NCI-H146 treated with DMSO at 0.1 percent for 48 hours (cell line): Measurements from ENCODE around the gene SLC25A6.
"Not testable (repeated sequence)": the region's sequence is repeated elsewhere in the genome, so short reads cannot be mapped to it uniquely, and the experiment has no call there.

Experiments
- DNase-seq: peaks from one replicate; lab custom pipeline; 2025; ENCODE audit not compliant: unreplicated experiment; lab: John Stamatoyannopoulos, UW

SLC25A6 gene

DNA sequence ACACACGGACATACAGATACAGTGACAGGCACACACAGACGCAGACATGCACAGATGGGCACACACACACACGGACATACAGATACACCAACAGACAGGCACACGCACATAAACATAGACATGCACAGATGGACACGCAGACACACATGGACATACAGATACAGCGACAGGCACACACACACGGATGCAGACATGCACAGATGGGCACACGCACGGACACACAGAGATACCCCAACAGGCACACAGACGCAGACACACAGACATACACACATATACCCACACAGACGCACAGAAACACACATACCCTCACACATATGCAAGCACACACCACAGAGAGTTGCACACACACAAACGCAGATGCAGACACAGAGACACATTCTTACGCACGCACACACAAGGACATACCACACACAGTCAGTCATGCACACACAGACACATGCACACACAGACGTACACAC, 24.4 kb upstream of the SLC25A6 start:
- DNase-seq, result no peak

DNA sequence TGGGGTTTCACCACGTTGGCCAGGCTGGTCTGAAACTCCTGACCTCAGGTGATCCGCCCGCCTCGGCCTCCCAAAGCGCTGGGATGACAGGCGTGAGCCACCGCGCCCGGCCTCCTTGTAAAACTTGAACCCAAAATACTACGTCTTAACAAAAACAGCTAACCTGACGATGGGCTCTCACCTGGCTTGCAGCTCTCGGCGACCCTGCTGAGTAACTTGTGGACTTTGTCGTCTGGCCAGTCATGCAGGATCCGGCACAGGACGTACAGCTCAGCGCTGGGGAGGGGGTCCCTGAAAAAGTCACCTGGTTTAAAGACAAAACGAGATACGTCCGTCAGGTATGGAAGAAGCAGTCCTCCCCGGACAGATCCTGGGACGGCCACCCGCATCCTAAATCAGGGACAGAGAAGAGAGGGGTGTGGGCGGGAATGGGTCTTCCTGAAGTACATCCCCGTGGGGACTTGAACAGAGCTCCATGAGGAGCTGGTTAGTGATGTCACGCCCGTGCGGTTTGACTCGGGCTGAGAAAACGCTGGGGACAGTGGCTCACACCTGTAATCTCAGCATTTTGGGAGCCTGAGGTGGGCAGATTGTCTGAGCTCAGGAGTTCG, 20.7 kb upstream of the SLC25A6 start:
- no peak for DNase-seq

DNA sequence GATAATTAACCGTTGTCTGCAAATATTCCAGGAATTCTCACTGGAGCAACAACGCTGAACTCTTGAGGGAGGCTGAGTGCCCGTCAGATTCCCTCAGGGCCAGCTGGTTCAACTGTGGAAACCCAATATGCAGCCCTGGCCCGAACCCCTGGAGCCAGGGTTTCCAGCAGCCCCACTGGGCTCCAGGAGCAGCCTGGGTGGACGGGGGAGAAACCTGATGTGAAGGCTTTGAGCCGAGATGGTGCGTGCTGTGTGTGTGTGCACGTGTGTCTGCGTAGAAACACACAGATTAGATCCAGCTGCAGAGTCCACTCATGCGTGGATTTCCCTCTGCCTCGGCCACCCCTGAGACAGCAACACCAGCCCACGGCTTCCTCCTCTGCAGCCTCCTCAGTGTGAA, 19.4 kb upstream of the SLC25A6 start:
- no peak for DNase-seq

DNA sequence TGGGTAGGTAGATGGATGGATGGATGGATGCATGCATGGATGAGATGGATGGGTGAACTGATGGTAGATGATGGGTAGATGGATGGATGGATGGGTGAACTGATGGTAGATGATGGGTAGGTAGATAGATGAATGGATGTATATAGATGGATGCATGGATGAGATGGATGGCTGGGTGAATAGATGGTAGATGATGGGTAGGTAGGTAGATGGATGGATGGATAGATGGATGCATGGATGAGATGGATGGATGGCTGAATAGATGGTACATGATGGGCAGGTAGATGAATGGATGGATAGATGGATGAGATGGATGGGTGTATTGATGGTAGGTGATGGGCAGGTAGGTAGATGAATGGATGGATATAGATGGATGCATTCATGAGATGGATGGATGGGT, 15.1 kb upstream of the SLC25A6 start:
- no peak for DNase-seq

DNA sequence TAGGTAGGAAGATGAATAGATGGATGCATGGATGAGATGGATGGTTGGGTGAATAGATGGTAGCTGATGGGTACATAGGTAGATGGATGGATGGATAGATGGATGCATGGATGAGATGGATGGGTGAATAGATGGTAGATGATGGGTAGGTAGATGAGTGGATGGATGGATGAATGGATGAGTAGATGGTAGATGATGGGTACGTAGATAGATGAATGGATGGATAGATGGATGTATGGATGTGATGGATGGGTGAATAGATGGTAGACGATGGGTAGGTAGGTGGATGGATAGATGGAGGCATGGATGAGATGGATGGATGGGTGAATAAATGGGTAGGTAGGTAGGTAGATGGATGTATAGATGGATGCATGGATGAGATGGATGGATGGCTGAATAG, 13.9 kb upstream of the SLC25A6 start:
- not testable (repeated sequence) for DNase-seq

DNA sequence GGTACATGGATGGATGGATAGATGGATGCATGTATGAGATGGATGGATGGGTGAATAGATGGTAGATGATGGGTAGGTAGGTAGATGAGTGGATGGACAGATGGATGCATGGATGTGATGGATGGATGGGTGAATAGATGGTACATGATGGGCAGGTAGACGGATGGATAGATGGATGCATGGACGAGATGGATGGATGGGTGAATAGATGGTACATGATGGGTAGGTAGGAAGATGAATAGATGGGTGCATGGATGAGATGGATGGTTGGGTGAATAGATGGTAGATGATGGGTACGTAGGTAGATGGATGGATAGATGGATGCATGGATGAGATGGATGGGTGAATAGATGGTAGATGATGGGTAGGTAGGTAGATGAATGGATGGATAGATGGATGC, 12.0 kb upstream of the SLC25A6 start:
- not testable (repeated sequence) for DNase-seq

DNA sequence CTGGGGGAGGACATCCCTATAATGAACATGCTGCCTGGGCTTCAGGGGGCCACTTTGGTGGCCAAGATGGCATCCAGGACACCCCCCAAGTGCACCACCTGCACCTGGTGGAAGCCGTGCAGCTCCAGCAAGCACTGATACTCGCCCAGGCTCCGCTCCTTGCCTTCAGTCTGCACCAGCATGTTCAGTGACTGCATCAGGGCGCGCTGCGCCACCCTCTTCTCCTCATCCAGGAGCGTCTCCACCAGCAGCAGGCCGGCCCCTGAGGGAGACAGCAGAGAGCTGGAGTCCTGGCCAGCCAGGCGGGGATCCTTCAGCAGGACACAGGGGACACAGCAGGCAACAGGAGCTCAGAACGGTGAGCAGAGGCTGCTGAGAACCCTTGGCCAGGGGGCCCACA, 11.3 kb upstream of the SLC25A6 start:
- no peak for DNase-seq

DNA sequence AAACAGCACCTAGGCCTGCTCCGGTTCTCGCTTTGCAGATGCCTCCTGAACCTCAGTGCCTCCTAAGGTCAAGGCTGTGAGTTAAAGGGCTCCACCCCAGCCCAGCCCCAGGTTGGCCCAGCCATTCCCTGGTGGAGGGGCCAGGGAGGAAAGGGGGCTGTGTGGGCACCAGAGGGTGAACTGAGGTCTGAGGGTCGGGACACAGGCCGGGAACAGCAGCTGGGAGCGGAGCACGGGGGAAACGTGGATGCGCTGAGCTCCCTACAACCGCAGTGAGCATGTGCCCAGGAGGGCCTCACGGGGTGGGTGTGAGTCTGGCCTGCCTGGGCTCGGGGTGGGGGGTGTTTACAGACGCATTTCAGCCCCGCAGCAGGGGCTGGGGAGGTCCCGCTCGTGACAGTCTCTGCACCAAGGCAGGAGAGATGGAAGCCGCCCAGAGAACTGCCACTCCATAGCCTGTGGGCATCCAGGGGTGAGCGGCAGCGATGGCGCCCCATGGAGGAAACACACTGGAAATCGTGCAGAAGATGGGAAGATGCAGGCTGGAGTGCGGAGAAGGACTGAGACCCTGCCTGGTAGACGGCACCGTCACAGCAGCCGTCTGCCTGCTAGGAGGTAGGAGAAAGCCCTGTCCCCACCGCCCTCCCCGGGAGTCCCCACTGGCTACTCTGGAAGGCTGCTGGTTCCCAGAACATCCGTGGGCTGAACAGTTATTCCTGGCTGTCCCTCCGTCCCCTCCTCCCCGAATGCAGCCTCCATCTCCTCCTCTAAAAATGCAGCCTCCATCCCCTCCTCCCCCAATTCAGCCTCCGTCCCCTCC, 9.9 kb upstream of the SLC25A6 start:
- no peak for DNase-seq

DNA sequence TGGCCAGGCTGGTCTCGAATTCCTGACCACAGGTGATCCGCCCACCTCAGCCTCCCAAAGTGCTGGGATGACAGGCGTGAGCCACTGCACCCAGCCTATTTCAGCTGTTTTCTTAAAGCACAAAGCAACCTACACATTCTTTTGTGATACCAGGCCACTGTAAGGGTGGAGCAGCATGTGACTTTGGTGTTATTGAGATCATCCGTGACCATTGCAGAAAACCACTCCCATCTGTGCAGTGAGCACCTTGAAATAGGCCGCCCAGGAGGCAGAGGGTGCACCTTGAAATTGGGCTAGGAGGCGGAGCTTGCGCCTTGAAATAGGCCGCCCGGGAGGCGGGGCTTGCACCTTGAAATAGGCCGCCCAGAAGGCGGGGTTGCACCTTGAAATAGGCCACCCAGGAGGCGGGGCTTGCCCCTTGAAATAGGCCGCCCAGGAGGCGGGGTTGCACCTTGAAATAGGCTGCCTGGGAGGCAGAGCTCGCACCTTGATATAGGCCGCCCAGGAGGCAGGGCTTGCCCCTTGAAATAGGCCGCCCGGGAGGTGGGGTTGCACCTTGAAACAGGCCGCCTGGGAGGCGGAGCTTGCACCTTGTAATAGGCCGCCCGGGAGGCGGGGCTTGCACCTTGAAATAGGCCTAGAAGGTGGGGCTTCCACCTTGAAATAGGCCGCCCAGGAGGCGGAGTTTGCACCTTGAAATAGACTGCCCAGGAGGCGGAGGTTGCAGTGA, 9.0 kb upstream of the SLC25A6 start:
- no peak for DNase-seq

DNA sequence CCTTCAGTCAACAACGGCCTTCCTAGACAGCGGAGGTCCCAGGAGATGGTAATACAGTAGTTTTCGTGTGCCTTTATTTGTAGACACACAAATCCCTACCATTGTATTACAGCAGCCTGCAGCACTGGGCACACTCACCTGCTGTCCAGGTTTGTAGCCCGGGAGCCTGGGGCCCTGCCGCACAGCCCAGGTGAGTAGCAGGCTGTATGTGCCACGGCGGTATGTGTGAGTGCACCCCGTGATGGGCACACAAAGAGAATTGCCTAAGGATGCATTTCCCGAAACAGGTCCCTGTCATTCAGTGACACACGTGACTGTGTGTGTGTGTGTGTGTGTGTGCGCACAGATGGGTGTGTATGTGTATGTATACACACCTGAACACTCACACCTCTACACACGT, 8.1 kb upstream of the SLC25A6 start:
- DNase-seq, result no peak

DNA sequence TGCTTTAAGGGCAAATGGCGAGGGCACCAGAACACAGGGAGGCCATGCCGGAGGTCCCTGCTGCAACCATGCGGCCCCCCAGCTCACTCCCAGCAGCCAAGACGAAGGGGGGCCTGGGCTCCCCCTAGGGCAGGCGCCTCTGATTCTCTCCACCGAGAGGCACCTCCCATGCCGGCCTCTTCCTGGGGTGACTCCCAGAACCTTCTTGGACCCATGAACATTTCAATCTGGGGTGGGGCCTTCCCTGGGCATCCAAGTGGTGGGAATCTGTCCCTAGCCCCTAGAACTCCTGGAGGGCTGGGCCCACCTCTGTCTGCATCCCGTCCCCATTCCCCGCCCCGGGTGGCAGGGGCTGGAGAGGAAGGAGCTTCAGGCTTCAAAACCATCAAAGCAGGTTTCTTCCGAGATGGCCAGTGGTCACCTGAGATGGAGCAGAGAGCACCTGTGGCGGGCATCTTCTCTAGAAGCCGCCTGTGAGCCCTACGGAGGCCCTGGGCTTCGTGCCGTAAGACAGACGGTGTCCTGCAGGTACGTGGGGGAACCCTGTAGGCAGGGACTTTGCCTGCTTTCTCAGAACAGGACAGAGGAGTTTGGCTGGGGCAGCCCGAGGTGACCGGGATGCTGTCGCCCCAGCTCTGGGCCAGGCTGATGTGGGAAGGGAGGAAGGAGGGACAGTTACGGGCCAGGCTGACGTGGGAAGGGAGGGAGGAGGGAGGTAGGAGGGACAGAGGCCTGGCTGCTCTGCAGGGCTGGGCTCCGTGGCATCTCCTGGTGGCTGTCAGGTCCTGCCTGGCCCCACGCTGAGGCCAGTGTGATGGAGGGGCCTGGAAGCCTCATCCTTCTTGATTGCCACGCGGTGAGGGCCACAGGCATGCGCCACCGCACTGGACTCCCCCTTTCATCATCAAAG, 6.8 kb upstream of the SLC25A6 start:
- no peak for DNase-seq

DNA sequence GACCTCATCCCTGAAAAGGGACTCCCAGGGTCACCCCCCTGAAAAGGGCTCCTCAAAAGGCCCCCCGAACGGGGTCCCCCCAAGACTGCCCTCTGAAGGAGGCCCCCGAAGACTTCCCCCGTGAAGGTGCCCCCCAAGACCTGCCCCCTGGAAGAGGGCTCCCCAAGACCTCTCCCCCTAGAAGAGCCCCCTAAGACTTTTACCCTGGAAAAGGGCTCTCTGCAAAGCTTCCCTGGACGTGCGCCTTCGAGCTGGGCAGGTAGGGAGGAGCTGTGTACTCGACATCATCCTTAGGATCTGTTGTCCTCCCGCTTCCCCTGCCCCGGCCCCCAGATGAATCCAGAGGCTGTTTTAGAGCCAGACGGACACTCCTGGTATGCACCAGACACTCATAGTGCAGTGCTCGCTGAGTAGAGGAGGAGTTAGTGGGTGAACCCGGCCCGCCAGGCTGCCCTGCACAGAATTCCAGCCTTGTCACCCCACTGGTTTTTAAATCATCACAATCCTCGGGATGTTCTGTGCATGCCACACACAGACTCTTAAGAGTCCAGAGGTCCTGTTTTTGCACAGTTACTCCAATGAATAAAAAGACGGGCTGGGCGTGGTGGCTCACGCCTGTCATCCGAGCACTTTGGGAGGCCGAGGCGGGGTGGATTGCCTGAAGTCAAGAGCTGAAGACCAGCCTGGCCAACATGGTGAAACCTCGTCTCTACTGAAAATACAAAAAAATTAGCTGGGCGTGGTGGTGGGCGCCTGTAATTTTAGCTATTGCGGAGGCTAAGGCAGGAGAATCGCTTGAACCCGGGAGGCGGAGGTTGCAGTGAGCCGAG, 5.7 kb upstream of the SLC25A6 start:
- no peak for DNase-seq

DNA sequence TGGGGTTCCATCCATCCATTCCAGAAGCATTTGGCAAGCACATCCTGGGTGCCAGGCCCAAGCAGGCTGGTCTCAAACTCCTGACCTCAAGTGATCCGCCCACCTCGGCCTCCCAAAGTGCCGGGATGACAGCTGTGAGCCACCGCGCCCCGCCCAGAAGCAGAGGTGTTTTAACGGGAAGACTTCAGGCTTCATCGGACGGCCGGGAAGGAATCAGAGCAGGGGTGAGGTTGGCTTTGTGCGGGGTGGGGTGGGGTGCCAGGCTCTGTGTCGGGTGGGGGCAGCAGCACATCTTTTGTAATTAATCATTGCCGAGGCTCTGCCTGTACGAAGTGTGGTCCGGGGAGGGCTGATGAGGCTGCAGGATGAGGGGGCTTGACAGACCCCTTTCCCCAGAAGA, 5.1 kb upstream of the SLC25A6 start:
- no peak for DNase-seq

DNA sequence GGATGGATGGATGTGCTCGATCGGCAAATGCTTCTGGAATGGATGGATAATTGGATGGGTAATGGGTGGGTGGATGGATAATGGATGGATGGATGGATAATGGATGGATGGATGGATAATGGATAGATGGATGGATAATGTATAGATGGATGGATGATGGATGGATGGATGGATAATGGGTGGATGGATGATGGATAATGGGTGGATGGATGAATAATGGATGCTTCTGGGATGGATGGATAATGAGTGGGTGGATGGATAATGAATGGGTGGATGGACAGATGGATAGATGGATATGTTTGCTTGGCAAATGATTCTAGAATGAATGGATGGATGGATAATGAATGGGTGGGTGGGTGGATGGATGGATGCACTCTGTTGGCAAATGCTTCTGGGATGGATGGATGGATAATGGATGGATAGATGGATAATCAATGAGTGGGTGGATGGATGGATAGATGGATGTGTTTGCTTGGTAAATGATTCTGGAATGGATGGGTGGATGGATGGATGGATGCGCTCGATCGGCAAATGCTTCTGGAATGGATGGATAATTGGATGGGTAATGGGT, 3.8 kb upstream of the SLC25A6 start:
- DNase-seq, result no peak

DNA sequence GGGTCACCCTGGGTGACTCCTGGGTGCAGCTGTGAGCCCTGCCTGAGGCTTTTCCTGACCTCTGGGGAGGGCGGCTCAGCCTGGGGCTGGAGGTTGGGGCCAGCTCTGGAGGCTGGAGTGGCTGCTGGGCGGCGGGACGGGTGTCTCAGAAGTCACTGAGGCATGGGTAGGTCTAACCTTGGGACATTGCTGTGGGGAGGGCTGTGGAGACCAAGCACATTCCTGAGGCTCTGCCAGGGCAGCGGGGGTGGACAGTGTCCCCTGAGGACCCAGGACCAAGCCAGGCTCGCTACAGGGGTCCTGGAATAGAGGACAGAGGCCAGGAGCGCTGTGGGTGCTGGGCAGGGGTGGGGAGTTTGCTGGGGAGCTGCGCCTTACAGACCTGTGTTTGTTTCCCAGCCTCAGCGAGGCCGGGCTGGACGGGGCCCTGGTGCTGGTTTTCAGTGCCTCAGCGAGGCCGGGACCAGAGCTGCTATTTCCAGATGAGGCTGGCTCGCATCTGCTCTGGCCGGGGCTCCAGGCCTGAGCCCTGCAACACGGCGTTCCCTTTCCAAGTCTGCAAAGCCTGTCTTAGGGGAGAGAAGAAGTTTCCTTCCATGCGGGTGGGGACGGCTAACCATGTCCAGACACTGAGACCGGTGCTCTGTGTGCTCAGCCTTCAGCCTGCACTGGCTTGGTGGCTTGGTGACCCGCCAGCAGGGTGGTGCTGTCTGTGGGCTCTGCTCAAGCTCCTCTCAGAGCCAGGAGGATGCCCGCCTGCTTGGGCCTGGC, 3.0 kb upstream of the SLC25A6 start:
- DNase-seq, result no peak

DNA sequence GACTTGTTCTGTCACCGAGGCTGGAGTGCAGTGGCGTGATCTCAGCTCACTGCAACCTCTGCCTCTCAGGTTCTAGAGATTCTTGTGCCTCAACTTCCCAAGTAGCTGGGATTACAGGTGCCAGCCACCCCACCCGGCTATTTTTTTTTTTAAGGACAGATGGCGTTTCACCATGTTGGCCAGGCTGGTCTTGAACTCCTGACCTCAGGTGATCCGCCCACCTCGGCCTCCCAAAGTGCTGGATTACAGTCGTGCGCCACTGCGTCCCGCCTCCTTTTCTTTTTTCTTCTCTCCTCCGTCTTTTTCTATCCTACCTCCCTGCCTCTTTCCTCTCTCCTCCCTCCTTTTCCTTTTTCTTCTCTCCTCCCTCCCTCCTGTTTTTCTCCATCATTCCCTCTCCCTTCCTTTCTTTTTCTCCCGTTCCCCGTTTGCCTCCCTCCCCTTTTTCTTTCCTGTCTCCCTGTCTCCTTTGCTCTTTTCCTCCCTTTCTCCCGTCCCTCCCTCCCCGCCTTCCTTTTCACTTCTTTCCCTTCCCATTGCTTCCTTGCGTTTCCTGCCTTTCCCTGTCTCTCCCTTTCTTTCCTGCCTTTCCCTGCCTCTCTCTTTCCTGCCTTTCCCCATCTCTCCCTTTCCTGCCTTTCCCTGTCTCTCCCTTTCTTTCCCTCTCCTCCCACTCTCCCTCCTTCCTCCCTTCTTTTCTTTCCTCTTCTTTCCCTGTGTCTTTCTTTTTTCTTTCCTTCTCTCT, 2.1 kb upstream of the SLC25A6 start:
- DNase-seq, result no peak

DNA sequence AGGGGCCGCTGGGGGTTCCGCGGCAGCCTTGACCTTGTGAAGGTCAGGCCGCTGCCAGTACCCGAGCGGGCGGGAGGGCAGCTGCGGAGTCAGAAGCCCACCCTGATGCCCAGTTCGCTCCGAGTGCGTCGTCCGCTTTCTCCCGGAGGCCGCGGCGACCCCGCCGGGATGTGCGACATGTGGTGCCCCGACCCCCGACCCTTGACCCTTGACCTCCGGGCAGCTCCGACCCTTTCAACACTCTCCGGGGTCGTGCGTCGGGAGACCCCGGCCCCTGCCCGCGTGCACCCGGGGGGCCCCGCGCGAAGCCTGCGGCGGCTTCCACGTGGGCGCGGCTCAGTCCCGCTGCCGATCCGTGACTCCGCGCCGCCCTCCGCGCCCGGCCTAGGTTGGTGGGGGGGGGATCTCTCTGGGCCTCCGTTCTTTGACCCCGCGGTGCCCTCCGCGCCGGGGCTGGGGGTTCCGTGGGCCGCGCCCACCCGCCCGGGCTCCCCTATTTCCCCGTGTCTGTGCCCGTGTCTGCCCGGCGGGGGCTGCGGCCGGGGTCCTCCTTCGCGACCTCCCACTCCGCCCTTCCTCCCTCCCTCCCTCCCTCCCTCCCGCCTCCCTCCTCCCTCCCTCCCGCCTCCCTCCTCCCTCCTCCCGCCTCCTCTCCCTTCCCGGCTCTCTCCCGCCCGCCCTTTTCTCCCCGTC, 609 bp upstream of the SLC25A6 start:
- no peak for DNase-seq

DNA sequence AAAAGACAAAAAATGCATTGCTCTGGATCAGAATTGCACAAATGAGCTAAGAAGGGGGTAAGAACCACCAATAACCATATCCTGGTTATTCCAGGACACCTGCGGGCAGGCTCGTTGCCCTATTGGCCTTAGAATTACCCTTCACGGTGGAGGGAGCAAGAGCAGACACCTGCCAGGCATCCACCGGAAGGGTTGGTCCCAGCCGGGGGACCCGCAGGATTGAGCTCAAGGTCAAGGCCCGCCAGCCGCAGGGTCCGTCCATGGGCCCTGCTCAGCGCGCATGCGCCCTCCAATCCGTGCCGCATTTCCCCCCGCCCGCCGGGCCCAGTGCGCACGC, 575 bp downstream of the SLC25A6 start:
- no peak for DNase-seq
